OCI-LY1 (cell line): ENCODE data around the gene MAP1LC3A.

Experiments used
- EZH2 ChIP-seq: fragments of 200-600 bp; sonication (generic), shearing (Covaris generic); IDR thresholded peaks from 2 replicates; pipeline ENCODE4 v1.8.0; 2017; ENCODE audit warnings: borderline replicate concordance, mixed run types, mild to moderate bottlenecking, antibody characterized with exemption, low read length, moderate library complexity, mixed read lengths
- TF ChIP-seq, protein P1 (sequence below): fragments of 200-600 bp; sonication (generic), shearing (Covaris generic); IDR thresholded peaks from 2 replicates; pipeline ENCODE4 v1.5.1; 2017; ENCODE audit warnings: mild to moderate bottlenecking, antibody characterized with exemption, low read length, moderate library complexity, mixed read lengths

DNA sequence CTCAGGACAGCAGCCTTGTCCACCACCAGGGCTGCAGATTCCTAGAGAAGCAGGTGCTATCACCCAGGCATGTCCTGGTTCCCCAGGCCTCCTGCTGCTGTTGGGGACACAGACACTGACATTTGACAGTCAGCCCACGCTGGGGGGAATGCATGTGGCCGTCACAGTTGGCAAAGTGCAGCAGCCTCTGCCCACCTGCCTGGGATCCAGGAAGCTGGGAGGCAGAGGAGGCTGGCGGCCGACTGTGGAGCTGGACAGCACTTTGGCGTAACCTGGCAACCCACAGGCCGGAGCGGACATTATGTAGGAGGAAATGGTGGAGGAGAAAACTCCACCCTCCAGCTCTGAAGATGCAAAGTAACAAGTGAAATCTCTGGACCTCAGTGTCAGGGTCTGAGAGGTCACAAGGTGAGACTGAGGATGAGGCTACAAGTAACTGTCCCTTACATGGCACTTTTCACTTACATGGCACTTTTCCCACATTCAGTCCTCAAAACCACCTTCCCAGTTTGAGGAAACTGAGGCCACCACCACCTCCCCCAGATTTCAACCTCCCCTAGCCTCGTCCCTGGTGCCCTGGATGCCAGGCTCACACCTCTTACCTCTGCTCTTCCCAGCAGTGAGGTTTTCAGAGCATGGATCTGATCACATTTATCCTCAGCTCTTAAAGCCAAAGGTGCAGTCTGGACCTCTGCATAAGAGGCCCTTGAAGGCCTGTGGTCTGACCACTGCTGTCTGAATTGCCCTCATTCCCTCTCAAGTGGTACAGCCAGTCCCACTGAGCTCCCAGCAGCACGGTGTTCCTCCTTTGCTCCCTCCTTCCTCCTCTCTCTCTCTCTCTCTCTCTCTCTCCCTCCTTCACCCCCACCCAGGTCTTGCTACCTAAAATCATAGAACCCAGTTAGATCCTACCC lies 8.7 kb downstream of the MAP1LC3A start:
- TF ChIP-seq, protein P1, sequence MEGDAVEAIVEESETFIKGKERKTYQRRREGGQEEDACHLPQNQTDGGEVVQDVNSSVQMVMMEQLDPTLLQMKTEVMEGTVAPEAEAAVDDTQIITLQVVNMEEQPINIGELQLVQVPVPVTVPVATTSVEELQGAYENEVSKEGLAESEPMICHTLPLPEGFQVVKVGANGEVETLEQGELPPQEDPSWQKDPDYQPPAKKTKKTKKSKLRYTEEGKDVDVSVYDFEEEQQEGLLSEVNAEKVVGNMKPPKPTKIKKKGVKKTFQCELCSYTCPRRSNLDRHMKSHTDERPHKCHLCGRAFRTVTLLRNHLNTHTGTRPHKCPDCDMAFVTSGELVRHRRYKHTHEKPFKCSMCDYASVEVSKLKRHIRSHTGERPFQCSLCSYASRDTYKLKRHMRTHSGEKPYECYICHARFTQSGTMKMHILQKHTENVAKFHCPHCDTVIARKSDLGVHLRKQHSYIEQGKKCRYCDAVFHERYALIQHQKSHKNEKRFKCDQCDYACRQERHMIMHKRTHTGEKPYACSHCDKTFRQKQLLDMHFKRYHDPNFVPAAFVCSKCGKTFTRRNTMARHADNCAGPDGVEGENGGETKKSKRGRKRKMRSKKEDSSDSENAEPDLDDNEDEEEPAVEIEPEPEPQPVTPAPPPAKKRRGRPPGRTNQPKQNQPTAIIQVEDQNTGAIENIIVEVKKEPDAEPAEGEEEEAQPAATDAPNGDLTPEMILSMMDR = no peak
- no peak for TF ChIP-seq EZH2
